HL-60 (cell line): ENCODE results near the gene PPIE.

ENCODE experiments used
- DNase-seq, 2 experiments: peaks; one replicate each; pipeline ENCODE4 v3.0.0-alpha.2; 2010 to 2020; ENCODE audit warnings: low read depth in 1 of 2, low spot score in 1 of 2
- H3K27ac ChIP-seq: fragments of 250-450 bp; sonication (Bioruptor Pico); replicated peaks from 2 replicates; pipeline ENCODE4 v1.5.1; 2020; ENCODE audit warnings: mild to moderate bottlenecking, moderate library complexity
- H3K27me3 ChIP-seq: fragments of 250-450 bp; sonication (Bioruptor Pico); 2 replicates; pipeline ENCODE4 v1.5.1; 2021; ENCODE audit warnings: mild to moderate bottlenecking, moderate library complexity; ENCODE audit not compliant: insufficient read depth, poor library complexity, severe bottlenecking
- H3K4me3 ChIP-seq: replicated peaks from 2 replicates; pipeline ENCODE4 v1.5.1; 2011; ENCODE audit warnings: mild to moderate bottlenecking, control low read depth, low read length; ENCODE audit not compliant: insufficient read depth
- GABPA ChIP-seq: IDR thresholded peaks from 2 replicates; pipeline ENCODE4 v1.6.1; 2012; ENCODE audit warnings: low read depth
- POLR2AphosphoS5 ChIP-seq: IDR thresholded peaks from 2 replicates; pipeline ENCODE4 v1.6.1; 2012; ENCODE audit warnings: low read depth
- SPI1 ChIP-seq: IDR thresholded peaks from 2 replicates; pipeline ENCODE4 v1.6.1; 2012; ENCODE audit warnings: low read depth, mild to moderate bottlenecking, borderline replicate concordance
- TF ChIP-seq, protein P1 (sequence below): IDR thresholded peaks from one replicate; pipeline ENCODE4 v1.5.1; 2011; ENCODE audit warnings: low read length, control low read depth, inconsistent platforms; ENCODE audit not compliant: insufficient read depth
- TF ChIP-seq, protein P2 (sequence below): IDR thresholded peaks from 2 replicates; pipeline ENCODE4 v1.6.1; 2012; ENCODE audit warnings: low read depth; ENCODE audit not compliant: insufficient replicate concordance

The PPIE gene

GRCh38 chr1:39722495-39722894, 16.2 kb upstream of the PPIE start:
- Histone ChIP-seq H3K27ac (no peak overlapping the region), H3K4me3 (no peak overlapping the region), H3K27me3 (peaks cover 41% of the 10 kb centered on the region)
- no peak for DNase-seq
- TF ChIP-seq GABPA (no peak), SPI1 (no peak), POLR2AphosphoS5 (no peak)
- TF ChIP-seq, protein P1, sequence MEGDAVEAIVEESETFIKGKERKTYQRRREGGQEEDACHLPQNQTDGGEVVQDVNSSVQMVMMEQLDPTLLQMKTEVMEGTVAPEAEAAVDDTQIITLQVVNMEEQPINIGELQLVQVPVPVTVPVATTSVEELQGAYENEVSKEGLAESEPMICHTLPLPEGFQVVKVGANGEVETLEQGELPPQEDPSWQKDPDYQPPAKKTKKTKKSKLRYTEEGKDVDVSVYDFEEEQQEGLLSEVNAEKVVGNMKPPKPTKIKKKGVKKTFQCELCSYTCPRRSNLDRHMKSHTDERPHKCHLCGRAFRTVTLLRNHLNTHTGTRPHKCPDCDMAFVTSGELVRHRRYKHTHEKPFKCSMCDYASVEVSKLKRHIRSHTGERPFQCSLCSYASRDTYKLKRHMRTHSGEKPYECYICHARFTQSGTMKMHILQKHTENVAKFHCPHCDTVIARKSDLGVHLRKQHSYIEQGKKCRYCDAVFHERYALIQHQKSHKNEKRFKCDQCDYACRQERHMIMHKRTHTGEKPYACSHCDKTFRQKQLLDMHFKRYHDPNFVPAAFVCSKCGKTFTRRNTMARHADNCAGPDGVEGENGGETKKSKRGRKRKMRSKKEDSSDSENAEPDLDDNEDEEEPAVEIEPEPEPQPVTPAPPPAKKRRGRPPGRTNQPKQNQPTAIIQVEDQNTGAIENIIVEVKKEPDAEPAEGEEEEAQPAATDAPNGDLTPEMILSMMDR = no peak
- TF ChIP-seq, protein P2, sequence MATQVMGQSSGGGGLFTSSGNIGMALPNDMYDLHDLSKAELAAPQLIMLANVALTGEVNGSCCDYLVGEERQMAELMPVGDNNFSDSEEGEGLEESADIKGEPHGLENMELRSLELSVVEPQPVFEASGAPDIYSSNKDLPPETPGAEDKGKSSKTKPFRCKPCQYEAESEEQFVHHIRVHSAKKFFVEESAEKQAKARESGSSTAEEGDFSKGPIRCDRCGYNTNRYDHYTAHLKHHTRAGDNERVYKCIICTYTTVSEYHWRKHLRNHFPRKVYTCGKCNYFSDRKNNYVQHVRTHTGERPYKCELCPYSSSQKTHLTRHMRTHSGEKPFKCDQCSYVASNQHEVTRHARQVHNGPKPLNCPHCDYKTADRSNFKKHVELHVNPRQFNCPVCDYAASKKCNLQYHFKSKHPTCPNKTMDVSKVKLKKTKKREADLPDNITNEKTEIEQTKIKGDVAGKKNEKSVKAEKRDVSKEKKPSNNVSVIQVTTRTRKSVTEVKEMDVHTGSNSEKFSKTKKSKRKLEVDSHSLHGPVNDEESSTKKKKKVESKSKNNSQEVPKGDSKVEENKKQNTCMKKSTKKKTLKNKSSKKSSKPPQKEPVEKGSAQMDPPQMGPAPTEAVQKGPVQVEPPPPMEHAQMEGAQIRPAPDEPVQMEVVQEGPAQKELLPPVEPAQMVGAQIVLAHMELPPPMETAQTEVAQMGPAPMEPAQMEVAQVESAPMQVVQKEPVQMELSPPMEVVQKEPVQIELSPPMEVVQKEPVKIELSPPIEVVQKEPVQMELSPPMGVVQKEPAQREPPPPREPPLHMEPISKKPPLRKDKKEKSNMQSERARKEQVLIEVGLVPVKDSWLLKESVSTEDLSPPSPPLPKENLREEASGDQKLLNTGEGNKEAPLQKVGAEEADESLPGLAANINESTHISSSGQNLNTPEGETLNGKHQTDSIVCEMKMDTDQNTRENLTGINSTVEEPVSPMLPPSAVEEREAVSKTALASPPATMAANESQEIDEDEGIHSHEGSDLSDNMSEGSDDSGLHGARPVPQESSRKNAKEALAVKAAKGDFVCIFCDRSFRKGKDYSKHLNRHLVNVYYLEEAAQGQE = no peak

DNA sequence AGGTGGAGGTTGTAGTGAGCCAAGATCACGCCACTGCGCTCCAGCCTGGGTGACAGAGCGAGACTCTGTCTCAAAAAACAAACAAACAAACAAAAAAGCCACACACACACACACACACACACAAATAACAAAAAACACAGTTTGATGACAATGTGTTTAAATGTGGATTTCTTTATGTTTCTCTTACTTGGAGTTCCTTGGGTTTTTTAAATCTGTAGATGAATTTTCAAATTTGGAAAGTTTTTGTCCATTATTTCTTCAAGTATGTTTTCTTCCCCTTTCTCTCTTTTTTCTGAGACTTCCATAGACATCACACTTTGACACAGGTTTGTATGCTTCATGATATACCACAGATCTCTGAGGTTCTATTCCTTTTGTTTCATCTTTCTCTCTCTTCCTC, 12.1 kb upstream of the PPIE start:
- Histone ChIP-seq H3K27me3 (peaks cover 56% of the 10 kb centered on the region), H3K27ac (no peak overlapping the region), H3K4me3 (no peak overlapping the region)
- no peak for DNase-seq
- TF ChIP-seq, protein P2 = no peak
- TF ChIP-seq POLR2AphosphoS5 (no peak), SPI1 (no peak), GABPA (no peak)
- TF ChIP-seq, protein P1 = no peak

- Histone ChIP-seq H3K27ac (no peak overlapping the region), H3K4me3 (no peak overlapping the region), H3K27me3 (peaks cover 58% of the 10 kb centered on the region)
- TF ChIP-seq SPI1 = no peak
- TF ChIP-seq POLR2AphosphoS5 = no peak
- TF ChIP-seq, protein P1 = no peak
- TF ChIP-seq, protein P2 = no peak
- TF ChIP-seq GABPA = no peak
- DNase-seq = no peak
These were observed 11.3 kb upstream of the PPIE start for GRCh38 chr1:39727221-39727931.
